Measurements from ENCODE around the gene AP2S1. TPM values are rescaled to one million over a fixed set of nuclear protein-coding genes. Genes with fewer than 3 reads are reported as not detected.
A peak's percentile ranks its signal among the peaks of the same experiment; 100 is the strongest.

Gene AP2S1
- polyA plus RNA-seq, 1 donor from 2014 or later = 167 TPM

- no peaks in the 10 kb centered on the region for H3K9me2 ChIP-seq (ENCODE audit: insufficient read depth, low read length)
- no peaks in the 10 kb centered on the region for H4K20me1 ChIP-seq (ENCODE audit: insufficient read depth)
- H3K79me2 ChIP-seq (replicated peaks; ENCODE audit: insufficient read depth, low read length) = no peaks in the 10 kb centered on the region
- H3K9me3 ChIP-seq (ENCODE audit: low read length) = no peaks in the 10 kb centered on the region
- H3K4me3 ChIP-seq (ENCODE audit: low read length) = no peak overlapping the region
- no peaks in the 10 kb centered on the region for H3K36me3 ChIP-seq (ENCODE audit: insufficient read depth, low read length)
- no peak overlapping the region for H2AFZ ChIP-seq (ENCODE audit: low read depth, low read length)
- H3K9ac ChIP-seq (ENCODE audit: low read length) = no peak overlapping the region
- no peak overlapping the region for H3K27ac ChIP-seq (ENCODE audit: low read length)
- peaks cover 3% of the 10 kb centered on the region for H3F3A ChIP-seq (ENCODE audit: insufficient read depth, low read length, poor library complexity, severe bottlenecking)
- H3K4me2 ChIP-seq (ENCODE audit: low read length) = no peak overlapping the region
- TF ChIP-seq EZH2 (IDR thresholded peaks at IDR 0.05; ENCODE audit: borderline replicate concordance, insufficient read depth, low read length, poor library complexity, severe bottlenecking) = no peak
- no peak for TF ChIP-seq MXI1 (conservative IDR thresholded peaks at IDR 0.05; ENCODE audit: poor library complexity, severe bottlenecking)
- no peak for TF ChIP-seq EP300 (conservative IDR thresholded peaks at IDR 0.05; ENCODE audit: poor library complexity, severe bottlenecking)
- TF ChIP-seq SMC3 (conservative IDR thresholded peaks at IDR 0.05; ENCODE audit: poor library complexity) = no peak
- TF ChIP-seq CTCF (IDR thresholded peaks at IDR 0.05; ENCODE audit: poor library complexity, severe bottlenecking) = no peak
- no peak for TF ChIP-seq RAD21 (conservative IDR thresholded peaks at IDR 0.05)
- no peak for TF ChIP-seq REST (IDR thresholded peaks at IDR 0.05; ENCODE audit: borderline replicate concordance)
- no peak for TF ChIP-seq TAF1 (IDR thresholded peaks at IDR 0.05; ENCODE audit: low read depth)
- no peak for TF ChIP-seq POLR2AphosphoS5 (IDR thresholded peaks at IDR 0.05)
- H3K27me3 ChIP-seq (ENCODE audit: insufficient read depth, low read depth, low read length) = peaks cover 18% of the 10 kb centered on the region
These were observed 61.3 kb downstream of the AP2S1 start for GRCh38 chr19:46789371-46789770.

- Histone ChIP-seq H3K4me2 (ENCODE audit: low read length) (no peak overlapping the region), H3K27me3 (ENCODE audit: insufficient read depth, low read depth, low read length) (peaks cover 18% of the 10 kb centered on the region), H3K36me3 (ENCODE audit: insufficient read depth, low read length) (no peaks in the 10 kb centered on the region), H3K9ac (ENCODE audit: low read length) (no peak overlapping the region), H3K9me3 (ENCODE audit: low read length) (no peaks in the 10 kb centered on the region), H3K4me3 (ENCODE audit: low read length) (peak overlapping the region; percentile 67), H2AFZ (ENCODE audit: low read depth, low read length) (no peak overlapping the region), H3K27ac (ENCODE audit: low read length) (no peak overlapping the region), H3K79me2 (replicated peaks; ENCODE audit: insufficient read depth, low read length) (no peaks in the 10 kb centered on the region), H4K20me1 (ENCODE audit: insufficient read depth) (no peaks in the 10 kb centered on the region), H3F3A (ENCODE audit: insufficient read depth, low read length, poor library complexity, severe bottlenecking) (peaks cover 3% of the 10 kb centered on the region), H3K9me2 (ENCODE audit: insufficient read depth, low read length) (no peaks in the 10 kb centered on the region)
- no peak for TF ChIP-seq RAD21 (conservative IDR thresholded peaks at IDR 0.05)
- no peak for TF ChIP-seq SMC3 (conservative IDR thresholded peaks at IDR 0.05; ENCODE audit: poor library complexity)
- TF ChIP-seq EP300 (conservative IDR thresholded peaks at IDR 0.05; ENCODE audit: poor library complexity, severe bottlenecking) = no peak
- no peak for TF ChIP-seq EZH2 (IDR thresholded peaks at IDR 0.05; ENCODE audit: borderline replicate concordance, insufficient read depth, low read length, poor library complexity, severe bottlenecking)
- TF ChIP-seq TAF1 (IDR thresholded peaks at IDR 0.05; ENCODE audit: low read depth) = no peak
- no peak for TF ChIP-seq CTCF (IDR thresholded peaks at IDR 0.05; ENCODE audit: poor library complexity, severe bottlenecking)
- no peak for TF ChIP-seq MXI1 (conservative IDR thresholded peaks at IDR 0.05; ENCODE audit: poor library complexity, severe bottlenecking)
- TF ChIP-seq POLR2AphosphoS5 (IDR thresholded peaks at IDR 0.05) = no peak
- TF ChIP-seq REST (IDR thresholded peaks at IDR 0.05; ENCODE audit: borderline replicate concordance) = no peak
These were observed 61.7 kb downstream of the AP2S1 start for GRCh38 chr19:46788968-46789338.
